IMR-90 (cell line): ENCODE data around the gene KCNN3. TPM values are rescaled to one million over a fixed set of nuclear protein-coding genes. Genes with fewer than 3 reads are reported as not detected.

Experiments
- ATAC-seq: fragments of 200-7000 bp; cut with Tn5 transposase; 2 replicates; pipeline ENCODE4 v1.9.1; 2020; ENCODE audit warnings: low read depth, mild to moderate bottlenecking, moderate library complexity
- BruUV-seq: library from RNA; stranded (reverse); fragments of 400-500 nt; replicated peaks from 2 replicates; lab custom pipeline; 2021; lab: Mats Ljungman, UMichigan
- CTCF ChIA-PET: fragments of 300-600 bp; formaldehyde crosslinking; extraction: SDS; loops from one replicate; lab custom pipeline; 2021; ENCODE audit warnings: antibody characterized with exemption; lab: Yijun Ruan, JAX
- POLR2A ChIA-PET: fragments of 300-600 bp; sonication (Branson Sonifier 250); formaldehyde crosslinking; loops from one replicate; lab custom pipeline; 2022; ENCODE audit warnings: antibody characterized with exemption; ENCODE audit not compliant: unreplicated experiment; lab: Charles Lee
- DNase-seq: peaks from one replicate; pipeline ENCODE4 v3.0.0; 2013
- H2AFZ ChIP-seq: replicated peaks from 2 replicates; pipeline ENCODE3; 2013; ENCODE audit warnings: low read length, mild to moderate bottlenecking; ENCODE audit not compliant: poor library complexity
- H2AK5ac ChIP-seq: 2 replicates; pipeline ENCODE4 v1.6.1; 2013; ENCODE audit warnings: low read depth, low read length, inconsistent platforms
- H2AK9ac ChIP-seq: replicated peaks from 2 replicates; pipeline ENCODE3; 2013; ENCODE audit warnings: mild to moderate bottlenecking, low read depth, low read length, moderate library complexity; ENCODE audit not compliant: poor library complexity
- H2BK120ac ChIP-seq: 2 replicates; pipeline ENCODE4 v1.6.1; 2013; ENCODE audit warnings: low read depth, low read length, inconsistent platforms
- H2BK15ac ChIP-seq: 3 replicates; pipeline ENCODE4 v1.6.1; 2013; ENCODE audit warnings: low read depth, low read length, inconsistent platforms
- H2BK20ac ChIP-seq: 2 replicates; pipeline ENCODE4 v1.6.1; 2013; ENCODE audit warnings: low read depth, mild to moderate bottlenecking, inconsistent platforms, low read length, moderate library complexity
- H2BK5ac ChIP-seq: 2 replicates; pipeline ENCODE4 v1.6.1; 2013; ENCODE audit warnings: mild to moderate bottlenecking, low read depth, low read length, inconsistent platforms; ENCODE audit not compliant: poor library complexity, severe bottlenecking
- H3K14ac ChIP-seq: replicated peaks from 2 replicates; pipeline ENCODE4 v1.6.1; 2013; ENCODE audit warnings: low read depth, low read length, inconsistent platforms
- H3K18ac ChIP-seq: 2 replicates; pipeline ENCODE4 v1.6.1; 2013; ENCODE audit warnings: low read depth, low read length, control low read depth
- H3K23ac ChIP-seq: 2 replicates; pipeline ENCODE4 v1.6.1; 2013; ENCODE audit warnings: low read depth, low read length, inconsistent platforms
- H3K27ac ChIP-seq: 2 replicates; pipeline ENCODE4 v1.5.1; 2013; ENCODE audit warnings: mild to moderate bottlenecking, control low read depth, low read length; ENCODE audit not compliant: insufficient read depth
- H3K27me3 ChIP-seq: 2 replicates; pipeline ENCODE4 v1.6.1; 2013; ENCODE audit warnings: low read length; ENCODE audit not compliant: control insufficient read depth, insufficient read depth
- H3K36me3 ChIP-seq: 2 replicates; pipeline ENCODE4 v1.6.1; 2013; ENCODE audit warnings: low read length, mixed read lengths; ENCODE audit not compliant: control insufficient read depth, insufficient read depth
- H3K4ac ChIP-seq: 2 replicates; pipeline ENCODE4 v1.6.1; 2013; ENCODE audit warnings: low read depth, low read length, inconsistent platforms
- H3K4me1 ChIP-seq: 2 replicates; pipeline ENCODE4 v1.6.1; 2013; ENCODE audit warnings: low read length, mixed read lengths; ENCODE audit not compliant: control insufficient read depth, insufficient read depth
- H3K4me2 ChIP-seq: 2 replicates; pipeline ENCODE4 v1.6.1; 2013; ENCODE audit warnings: low read depth, mild to moderate bottlenecking, control low read depth, low read length, moderate library complexity
- H3K4me3 ChIP-seq: 2 replicates; pipeline ENCODE4 v1.5.1; 2013; ENCODE audit warnings: low read depth, mild to moderate bottlenecking, control low read depth, low read length, moderate library complexity; ENCODE audit not compliant: insufficient read depth
- H3K56ac ChIP-seq: 2 replicates; pipeline ENCODE4 v1.6.1; 2013; ENCODE audit warnings: low read length, inconsistent platforms; ENCODE audit not compliant: insufficient read depth; ENCODE audit errors: extremely low read depth
- H3K79me1 ChIP-seq, 2 experiments: 2 replicates each; pipeline ENCODE4 v1.6.1; 2013; ENCODE audit warnings: low read length in 2 of 2, inconsistent platforms in 1 of 2, low read depth in 1 of 2
- H3K9ac ChIP-seq: 2 replicates; pipeline ENCODE4 v1.6.1; 2013; ENCODE audit warnings: low read depth, low read length, control low read depth
- H3K9me1 ChIP-seq: 2 replicates; pipeline ENCODE4 v1.6.1; 2013; ENCODE audit warnings: low read length, inconsistent platforms; ENCODE audit not compliant: insufficient read depth
- H3K9me3 ChIP-seq: 2 replicates; pipeline ENCODE4 v1.6.1; 2013; ENCODE audit warnings: low read length; ENCODE audit not compliant: control insufficient read depth, insufficient read depth
- H4K20me1 ChIP-seq: 2 replicates; pipeline ENCODE4 v1.6.1; 2013; ENCODE audit warnings: low read length, inconsistent platforms; ENCODE audit not compliant: insufficient read depth
- H4K5ac ChIP-seq: 2 replicates; pipeline ENCODE4 v1.6.1; 2013; ENCODE audit warnings: mild to moderate bottlenecking, low read depth, low read length, control low read depth
- H4K8ac ChIP-seq, 2 experiments: 2 replicates each; pipeline ENCODE4 v1.6.1; 2013; ENCODE audit warnings: low read depth in 2 of 2, low read length in 2 of 2, control low read depth in 1 of 2, inconsistent platforms in 1 of 2
- H4K91ac ChIP-seq: 2 replicates; pipeline ENCODE4 v1.6.1; 2013; ENCODE audit warnings: low read depth, low read length, inconsistent platforms; ENCODE audit not compliant: insufficient read depth
- BHLHE40 ChIP-seq: fragments of 150-350 bp; IDR thresholded peaks from 2 replicates; pipeline ENCODE4 v1.6.1; 2016; ENCODE audit warnings: mild to moderate bottlenecking, low read depth, low read length
- CEBPB ChIP-seq: IDR thresholded peaks from 2 replicates; pipeline ENCODE4 v1.6.1; 2012; ENCODE audit warnings: low read depth, low read length, improper control_type of control experiment
- CHD1 ChIP-seq: IDR thresholded peaks from 2 replicates; pipeline ENCODE4 v1.6.1; 2012; ENCODE audit warnings: low read depth, low read length, improper control_type of control experiment
- FOS ChIP-seq: fragments of 150-350 bp; IDR thresholded peaks from 2 replicates; pipeline ENCODE4 v1.6.1; 2016; ENCODE audit warnings: low read depth, low read length
- MAFK ChIP-seq: IDR thresholded peaks from 2 replicates; pipeline ENCODE4 v1.6.1; 2012; ENCODE audit warnings: low read depth, low read length, improper control_type of control experiment
- MAZ ChIP-seq: IDR thresholded peaks from 2 replicates; pipeline ENCODE4 v1.6.1; 2012; ENCODE audit warnings: low read depth, mild to moderate bottlenecking, low read length, improper control_type of control experiment, moderate library complexity, borderline replicate concordance
- MXI1 ChIP-seq: IDR thresholded peaks from 2 replicates; pipeline ENCODE4 v1.6.1; 2012; ENCODE audit warnings: low read depth, mild to moderate bottlenecking, low read length, moderate library complexity, borderline replicate concordance
- NFE2L2 ChIP-seq: fragments of 150-350 bp; IDR thresholded peaks from 2 replicates; pipeline ENCODE4 v1.6.1; 2016; ENCODE audit warnings: low read depth, mild to moderate bottlenecking, low read length
- POLR2A ChIP-seq: IDR thresholded peaks from 2 replicates; pipeline ENCODE4 v1.6.1; 2012; ENCODE audit warnings: mild to moderate bottlenecking, low read depth, low read length
- RAD21 ChIP-seq: IDR thresholded peaks from 2 replicates; pipeline ENCODE4 v1.6.1; 2012; ENCODE audit warnings: low read length, improper control_type of control experiment
- RCOR1 ChIP-seq: IDR thresholded peaks from 2 replicates; pipeline ENCODE4 v1.6.1; 2012; ENCODE audit warnings: mild to moderate bottlenecking, low read length, improper control_type of control experiment; ENCODE audit not compliant: insufficient replicate concordance
- RFX5 ChIP-seq: IDR thresholded peaks from 2 replicates; pipeline ENCODE4 v1.8.0; 2012; ENCODE audit warnings: low read depth, mild to moderate bottlenecking, low read length, moderate library complexity
- SMC3 ChIP-seq: fragments of 150-350 bp; IDR thresholded peaks from 2 replicates; pipeline ENCODE4 v1.6.1; 2016; ENCODE audit warnings: low read depth, mild to moderate bottlenecking, antibody characterized with exemption, low read length, moderate library complexity
- WGBS, 2 experiments: methylation state at CpG; one replicate each; pipeline versions ENCODE4 v1.1.5 to v1.1.7; 2013; ENCODE audit warnings: missing lambda C conversion rate in 2 of 2; ENCODE audit not compliant: insufficient read length in 1 of 2; ENCODE audit errors: extremely low coverage in 2 of 2; 5-methylcytosine and 5-hydroxymethylcytosine counted together
- dilution Hi-C: fragments of 300-500 bp; cut with HindIII; formaldehyde crosslinking; loops from one replicate; pipeline ENCODE4 v1.14.3; 2018; ENCODE audit warnings: low sequenced_read_pairs; ENCODE audit not compliant: unreplicated experiment
- in situ Hi-C: fragments of 300-500 bp; cut with MboI; formaldehyde crosslinking; loops from 3 replicates; pipeline ENCODE4 v1.14.3; 2019; ENCODE audit warnings: low sequenced_read_pairs, inconsistent platforms, mixed read lengths
- intact Hi-C: fragments of 100-400 bp; cut with micrococcal nuclease; formaldehyde crosslinking; loops from 2 replicates; pipeline ENCODE4 v1.10.0; 2022
- polyA plus RNA-seq, 3 experiments: library from polyadenylated mRNA; depleted of rRNA; stranded (reverse); fragments of >200 nt; gene quantifications; 2 replicates each; pipeline ENCODE4 v1.2.3, GENCODE V29; 2012; ENCODE audit warnings: low replicate concordance in 1 of 3
- total RNA-seq: library from RNA; depleted of rRNA; stranded (reverse); fragments of >200 nt; gene quantifications from 2 replicates; pipeline ENCODE4 v1.2.3, GENCODE V29; 2012
- TF ChIP-seq, protein P1 (sequence below): fragments of 150-350 bp; IDR thresholded peaks from 2 replicates; pipeline ENCODE4 v1.6.1; 2017; ENCODE audit warnings: mild to moderate bottlenecking, antibody characterized with exemption, low read length, low read depth
- TF ChIP-seq, protein P2 (sequence below): conservative IDR thresholded peaks from 2 replicates; pipeline ENCODE4 v1.5.1; 2012; ENCODE audit warnings: mild to moderate bottlenecking, low read depth, low read length, improper control_type of control experiment
- TF ChIP-seq, protein P3 (sequence below): fragments of 150-350 bp; IDR thresholded peaks from 2 replicates; pipeline ENCODE4 v1.6.1; 2016; ENCODE audit warnings: low read depth, mild to moderate bottlenecking, low read length, moderate library complexity, borderline replicate concordance

KCNN3 gene
- total and polyA plus RNA-seq, 2 of the 4 experiments (the other 2 are of a cell fraction) = 0.02 TPM; not detected in 1

DNA sequence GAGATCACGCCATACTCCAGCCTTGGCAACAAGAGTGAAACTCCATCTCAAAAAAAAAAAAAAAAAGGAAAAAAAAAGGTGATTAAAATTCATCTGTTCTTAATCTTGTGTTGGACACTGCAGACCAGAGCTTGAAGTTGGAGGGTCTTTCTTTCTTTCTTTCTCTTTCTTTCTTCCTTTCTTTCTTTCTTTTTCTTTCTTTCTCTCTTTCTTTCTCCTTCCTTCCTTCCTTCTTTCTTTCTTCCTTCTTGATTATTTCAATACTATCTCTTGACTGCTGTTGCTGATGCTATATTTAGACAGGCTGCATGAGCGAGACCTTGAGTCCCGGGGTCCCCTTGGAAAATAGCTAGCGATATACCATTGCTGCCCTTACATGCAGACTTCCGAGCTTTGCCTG is 154.7 kb downstream of the KCNN3 start:
- no TSS peak for BruUV-seq
- Histone ChIP-seq H2AFZ (no peak overlapping the region), H3K9me3 (no peaks in the 10 kb centered on the region), H3K18ac (no peak overlapping the region), H3K9me1 (peaks cover 6% of the 10 kb centered on the region), H2BK20ac (no peak overlapping the region), H2BK5ac (no peak overlapping the region), H3K23ac (no peak overlapping the region), H3K4ac (no peak overlapping the region), H3K27ac (no peak overlapping the region), H3K14ac (no peak overlapping the region), H3K9ac (no peak overlapping the region), H4K91ac (no peak overlapping the region), H2BK120ac (no peak overlapping the region), H2AK9ac (no peak overlapping the region), H2AK5ac (no peak overlapping the region), H3K4me1 (no peaks in the 10 kb centered on the region), H4K20me1 (peaks cover 5% of the 10 kb centered on the region; the same call in 1 of the 2 replicates), H4K8ac (no peak overlapping the region), H4K5ac (no peak overlapping the region), H3K36me3 (no peaks in the 10 kb centered on the region), H3K56ac (no peak overlapping the region), H3K4me2 (no peak overlapping the region), H2BK15ac (no peak overlapping the region), H3K27me3 (peaks cover 34% of the 10 kb centered on the region), H3K4me3 (no peak overlapping the region), H3K79me1 (no peaks in the 10 kb centered on the region)
- dilution Hi-C loops = no loop called here
- intact Hi-C loops = no loop called here
- ATAC-seq (no peak), DNase-seq (no peak)
- in situ Hi-C loops = no loop called here
- 77% methylated on average over 4 of the region's 5 CpGs; no CpG with 5 or more reads in 1 of the 2 experiments for WGBS, 2 experiments
- ChIA-PET POLR2A (no interaction called here), CTCF (interaction anchor here (0.9 kb wide), 1 partner anchor 163 kb away, joined by 4 read pairs; no protein-coding TSS in a partner anchor)
- no peak for TF ChIP-seq NFE2L2
- no peak for TF ChIP-seq BHLHE40
- TF ChIP-seq FOS = no peak
- no peak for TF ChIP-seq CEBPB
- TF ChIP-seq MXI1 = no peak
- TF ChIP-seq CHD1 = no peak
- TF ChIP-seq RCOR1 = no peak
- no peak for TF ChIP-seq MAZ
- TF ChIP-seq MAFK = no peak
- TF ChIP-seq, protein P1, sequence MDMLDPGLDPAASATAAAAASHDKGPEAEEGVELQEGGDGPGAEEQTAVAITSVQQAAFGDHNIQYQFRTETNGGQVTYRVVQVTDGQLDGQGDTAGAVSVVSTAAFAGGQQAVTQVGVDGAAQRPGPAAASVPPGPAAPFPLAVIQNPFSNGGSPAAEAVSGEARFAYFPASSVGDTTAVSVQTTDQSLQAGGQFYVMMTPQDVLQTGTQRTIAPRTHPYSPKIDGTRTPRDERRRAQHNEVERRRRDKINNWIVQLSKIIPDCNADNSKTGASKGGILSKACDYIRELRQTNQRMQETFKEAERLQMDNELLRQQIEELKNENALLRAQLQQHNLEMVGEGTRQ = no peak
- TF ChIP-seq SMC3 = no peak
- TF ChIP-seq RFX5 = no peak
- no peak for TF ChIP-seq POLR2A
- TF ChIP-seq RAD21 = no peak
- TF ChIP-seq, protein P2, sequence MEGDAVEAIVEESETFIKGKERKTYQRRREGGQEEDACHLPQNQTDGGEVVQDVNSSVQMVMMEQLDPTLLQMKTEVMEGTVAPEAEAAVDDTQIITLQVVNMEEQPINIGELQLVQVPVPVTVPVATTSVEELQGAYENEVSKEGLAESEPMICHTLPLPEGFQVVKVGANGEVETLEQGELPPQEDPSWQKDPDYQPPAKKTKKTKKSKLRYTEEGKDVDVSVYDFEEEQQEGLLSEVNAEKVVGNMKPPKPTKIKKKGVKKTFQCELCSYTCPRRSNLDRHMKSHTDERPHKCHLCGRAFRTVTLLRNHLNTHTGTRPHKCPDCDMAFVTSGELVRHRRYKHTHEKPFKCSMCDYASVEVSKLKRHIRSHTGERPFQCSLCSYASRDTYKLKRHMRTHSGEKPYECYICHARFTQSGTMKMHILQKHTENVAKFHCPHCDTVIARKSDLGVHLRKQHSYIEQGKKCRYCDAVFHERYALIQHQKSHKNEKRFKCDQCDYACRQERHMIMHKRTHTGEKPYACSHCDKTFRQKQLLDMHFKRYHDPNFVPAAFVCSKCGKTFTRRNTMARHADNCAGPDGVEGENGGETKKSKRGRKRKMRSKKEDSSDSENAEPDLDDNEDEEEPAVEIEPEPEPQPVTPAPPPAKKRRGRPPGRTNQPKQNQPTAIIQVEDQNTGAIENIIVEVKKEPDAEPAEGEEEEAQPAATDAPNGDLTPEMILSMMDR = no peak
- TF ChIP-seq, protein P3, sequence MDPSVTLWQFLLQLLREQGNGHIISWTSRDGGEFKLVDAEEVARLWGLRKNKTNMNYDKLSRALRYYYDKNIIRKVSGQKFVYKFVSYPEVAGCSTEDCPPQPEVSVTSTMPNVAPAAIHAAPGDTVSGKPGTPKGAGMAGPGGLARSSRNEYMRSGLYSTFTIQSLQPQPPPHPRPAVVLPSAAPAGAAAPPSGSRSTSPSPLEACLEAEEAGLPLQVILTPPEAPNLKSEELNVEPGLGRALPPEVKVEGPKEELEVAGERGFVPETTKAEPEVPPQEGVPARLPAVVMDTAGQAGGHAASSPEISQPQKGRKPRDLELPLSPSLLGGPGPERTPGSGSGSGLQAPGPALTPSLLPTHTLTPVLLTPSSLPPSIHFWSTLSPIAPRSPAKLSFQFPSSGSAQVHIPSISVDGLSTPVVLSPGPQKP = no peak
